Measurements from ENCODE around the gene PACRG. TPM values are rescaled to one million over a fixed set of nuclear protein-coding genes. Genes with fewer than 3 reads are reported as not detected.

PACRG gene
- total RNA-seq, 1 experiment from 2014 or later: 0.44 TPM

- DNase-seq (ENCODE audit: low spot score) (no peak), ATAC-seq (no peak)
- ChIA-PET CTCF (no interaction called here), POLR2A (no interaction called here)
- Mint-ChIP-seq H3K4me3 (no peak overlapping the region), H3K27ac (no peak overlapping the region), H3K9me3 (peaks cover 50% of the 10 kb centered on the region), H3K27me3 (ENCODE audit: low read depth) (no peaks in the 10 kb centered on the region; the same call in 1 of the 2 replicates), H3K4me1 (no peaks in the 10 kb centered on the region), H3K36me3 (peaks cover 16% of the 10 kb centered on the region)
- no peak for TF ChIP-seq FOXK1 (CRISPR knock-in tag; IDR thresholded peaks at IDR 0.05)
- TF ChIP-seq ZNF532 (CRISPR knock-in tag; IDR thresholded peaks at IDR 0.05; ENCODE audit: borderline replicate concordance): no peak
- no peak for TF ChIP-seq TCF7 (CRISPR knock-in tag; IDR thresholded peaks at IDR 0.05; ENCODE audit: low read depth)
- TF ChIP-seq ZNF416 (CRISPR knock-in tag; IDR thresholded peaks at IDR 0.05): no peak
- TF ChIP-seq JAZF1 (CRISPR knock-in tag; IDR thresholded peaks at IDR 0.05): no peak
- no peak for TF ChIP-seq CTCF (IDR thresholded peaks at IDR 0.05)
- TF ChIP-seq GABPB1 (CRISPR knock-in tag; IDR thresholded peaks at IDR 0.05): no peak
- no peak for TF ChIP-seq PRRX2 (CRISPR knock-in tag; IDR thresholded peaks at IDR 0.05)
- TF ChIP-seq ZNF281 (CRISPR knock-in tag; IDR thresholded peaks at IDR 0.05): no peak
- TF ChIP-seq JUN (CRISPR knock-in tag; IDR thresholded peaks at IDR 0.05): no peak
- TF ChIP-seq RELA (CRISPR knock-in tag; IDR thresholded peaks at IDR 0.05; ENCODE audit: borderline replicate concordance): no peak
- TF ChIP-seq ESRRA (CRISPR knock-in tag; IDR thresholded peaks at IDR 0.05; ENCODE audit: borderline replicate concordance): no peak
- TF ChIP-seq KAT7 (CRISPR knock-in tag; IDR thresholded peaks at IDR 0.05; ENCODE audit: borderline replicate concordance): no peak
Observed at GRCh38 chr6:163036160-163036645, 308.4 kb downstream of the PACRG start.

- POLR2A ChIA-PET: no interaction called here
- TF ChIP-seq GRHL2 (CRISPR knock-in tag; IDR thresholded peaks at IDR 0.05; ENCODE audit: insufficient replicate concordance, severe bottlenecking) (no peak), NR1H2 (CRISPR knock-in tag; IDR thresholded peaks at IDR 0.05) (no peak), FOXK1 (CRISPR knock-in tag; IDR thresholded peaks at IDR 0.05) (no peak), GABPB1 (CRISPR knock-in tag; IDR thresholded peaks at IDR 0.05) (no peak), PREB (CRISPR knock-in tag; IDR thresholded peaks at IDR 0.05; ENCODE audit: borderline replicate concordance) (no peak)
- DNase-seq (ENCODE audit: low spot score) (no peak), ATAC-seq (no peak)
- Mint-ChIP-seq H3K4me3 (no peak overlapping the region), H3K36me3 (peaks cover 13% of the 10 kb centered on the region), H3K4me1 (no peaks in the 10 kb centered on the region), H3K27me3 (ENCODE audit: low read depth) (no peaks in the 10 kb centered on the region; the same call in 1 of the 2 replicates), H3K9me3 (peaks cover 36% of the 10 kb centered on the region), H3K27ac (no peak overlapping the region)
- CTCF ChIA-PET: no interaction called here
Observed at GRCh38 chr6:163038317-163038716, 310.5 kb downstream of the PACRG start.
